IPS DF 6.9 (cell line): ENCODE measurements around the gene TDRD3.

Source experiments
- DNase-seq: peaks from one replicate; pipeline ENCODE4 v3.0.0-alpha.2; 2013; ENCODE audit warnings: low read depth, low spot score
- H3K27ac ChIP-seq: one replicate; pipeline ENCODE4 v1.5.1; 2013; ENCODE audit warnings: low read length, control low read depth
- H3K27me3 ChIP-seq: 2 replicates; pipeline ENCODE4 v1.6.1; 2013; ENCODE audit warnings: mild to moderate bottlenecking, low read length; ENCODE audit not compliant: control insufficient read depth, insufficient read depth
- H3K36me3 ChIP-seq: 2 replicates; pipeline ENCODE4 v1.6.1; 2013; ENCODE audit warnings: low read length; ENCODE audit not compliant: control insufficient read depth, insufficient read depth
- H3K4me1 ChIP-seq: 2 replicates; pipeline ENCODE4 v1.6.1; 2013; ENCODE audit warnings: low read length; ENCODE audit not compliant: control insufficient read depth, insufficient read depth
- H3K4me3 ChIP-seq: 2 replicates; pipeline ENCODE4 v1.5.1; 2013; ENCODE audit warnings: mild to moderate bottlenecking, low read length
- H3K9me3 ChIP-seq: 2 replicates; pipeline ENCODE4 v1.6.1; 2013; ENCODE audit warnings: low read length, inconsistent platforms; ENCODE audit not compliant: control insufficient read depth, insufficient read depth
- WGBS: extraction: QIAGEN DNeasy Blood & Tissue Kit; methylation state at CpG from one replicate; pipeline ENCODE4 v1.1.7; 2013; ENCODE audit warnings: mixed read lengths, missing lambda C conversion rate; ENCODE audit not compliant: insufficient read length, insufficient coverage; 5-methylcytosine and 5-hydroxymethylcytosine counted together

Gene TDRD3

GRCh38 chr13:60608954-60609353 is 211.9 kb downstream of the TDRD3 start:
- no CpG with 5 or more reads among the region's 4 CpGs for WGBS
- no peak for DNase-seq
- no peak overlapping the region for H3K4me3 ChIP-seq
- no peaks in the 10 kb centered on the region for H3K27me3 ChIP-seq
- H3K27ac ChIP-seq: no peak overlapping the region
- H3K9me3 ChIP-seq: no peaks in the 10 kb centered on the region
- H3K36me3 ChIP-seq: no peaks in the 10 kb centered on the region
- H3K4me1 ChIP-seq: no peaks in the 10 kb centered on the region

DNA sequence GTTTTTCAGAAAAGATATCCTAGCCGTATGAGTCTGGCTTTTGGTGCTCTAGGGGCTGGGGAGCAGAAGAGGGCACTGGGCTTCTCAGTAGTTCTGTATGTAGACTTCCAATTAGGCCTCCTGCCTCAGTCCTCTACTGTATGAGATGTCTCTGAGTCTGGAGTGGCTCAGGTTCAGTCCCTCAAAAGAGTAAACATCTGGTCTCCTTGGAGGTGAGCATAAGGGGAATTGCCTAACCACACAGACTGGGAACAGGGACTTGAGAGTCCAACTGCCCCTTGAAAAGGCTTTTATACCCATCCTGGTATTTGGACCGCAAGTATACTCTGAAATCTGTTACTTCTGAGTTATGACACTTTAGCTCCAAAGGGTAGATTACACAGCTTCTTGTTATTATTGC is 214.5 kb downstream of the TDRD3 start:
- Histone ChIP-seq H3K36me3 (no peaks in the 10 kb centered on the region), H3K4me1 (no peaks in the 10 kb centered on the region), H3K9me3 (no peaks in the 10 kb centered on the region), H3K27ac (no peak overlapping the region), H3K4me3 (no peak overlapping the region), H3K27me3 (no peaks in the 10 kb centered on the region)
- WGBS: no CpG with 5 or more reads among the region's 2 CpGs
- no peak for DNase-seq

DNA sequence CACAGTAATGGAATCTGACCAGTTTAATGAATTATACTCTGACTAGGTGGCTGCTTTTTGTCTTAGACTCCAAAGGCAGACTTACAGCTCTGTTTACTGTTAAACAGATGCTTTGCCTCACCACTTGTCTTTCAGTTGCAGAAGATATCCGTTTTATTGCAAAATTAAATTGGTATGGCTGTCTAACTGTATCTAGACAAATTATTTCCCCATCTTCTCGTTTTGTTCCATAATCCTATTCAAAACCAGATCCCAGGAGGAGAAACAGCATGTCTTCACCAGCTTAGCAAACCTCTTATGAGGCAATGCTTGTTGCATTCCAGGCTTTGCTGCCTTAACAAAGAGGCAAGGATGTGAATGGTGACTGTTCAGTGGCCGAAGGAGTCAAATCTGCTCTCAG is 215.6 kb downstream of the TDRD3 start:
- H3K4me3 ChIP-seq: no peak overlapping the region
- no peaks in the 10 kb centered on the region for H3K36me3 ChIP-seq
- H3K27ac ChIP-seq: no peak overlapping the region
- no peaks in the 10 kb centered on the region for H3K4me1 ChIP-seq
- no peak for DNase-seq
- WGBS: no CpG with 5 or more reads among the region's 3 CpGs
- no peaks in the 10 kb centered on the region for H3K27me3 ChIP-seq
- H3K9me3 ChIP-seq: no peaks in the 10 kb centered on the region

GRCh38 chr13:60613080-60613479 is 216.1 kb downstream of the TDRD3 start:
- Histone ChIP-seq H3K27me3 (no peaks in the 10 kb centered on the region), H3K4me3 (no peak overlapping the region), H3K27ac (no peak overlapping the region), H3K9me3 (no peaks in the 10 kb centered on the region), H3K4me1 (no peaks in the 10 kb centered on the region), H3K36me3 (no peaks in the 10 kb centered on the region)
- no CpG with 5 or more reads among the region's 1 CpG for WGBS
- no peak for DNase-seq

DNA sequence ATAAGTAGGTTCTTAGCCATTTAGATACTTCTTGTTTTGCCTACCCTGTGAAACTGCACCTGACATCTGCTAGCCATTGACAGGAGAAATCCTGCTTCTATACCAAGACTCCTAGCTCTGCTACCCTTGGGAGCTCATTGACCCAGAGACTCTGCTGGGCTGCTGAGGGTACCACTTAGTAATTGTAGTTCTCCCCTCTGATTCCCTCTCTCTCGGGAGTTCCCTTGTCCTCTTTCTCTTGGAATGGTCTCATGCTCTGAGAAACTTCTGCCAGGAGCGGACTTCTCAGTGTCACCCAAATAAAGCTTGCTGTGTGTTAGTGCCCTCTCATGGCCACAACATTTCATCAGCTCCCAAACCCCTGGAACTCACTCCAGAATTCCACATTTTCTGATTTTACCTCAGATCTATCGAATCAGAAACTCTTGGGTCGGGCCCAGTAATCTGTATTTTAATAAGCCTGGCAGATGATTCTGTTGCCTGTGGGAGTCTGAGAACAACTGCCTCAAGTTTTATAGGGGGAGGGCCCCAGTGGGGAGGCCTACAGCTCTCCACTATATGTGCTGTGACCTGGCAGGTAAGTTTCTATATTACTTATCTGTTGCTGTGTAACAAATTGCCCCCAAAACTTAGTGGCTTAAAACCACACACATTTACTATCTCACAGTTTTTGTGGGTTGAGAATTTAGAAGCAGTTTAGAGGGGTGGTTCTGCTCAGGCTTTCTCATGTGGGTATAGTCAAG is 221.1 kb downstream of the TDRD3 start:
- H3K27ac ChIP-seq: no peak overlapping the region
- no peak overlapping the region for H3K4me3 ChIP-seq
- WGBS: no CpG with 5 or more reads among the region's 4 CpGs
- DNase-seq: peak; percentile 52
- no peaks in the 10 kb centered on the region for H3K4me1 ChIP-seq
- H3K36me3 ChIP-seq: no peaks in the 10 kb centered on the region
- H3K9me3 ChIP-seq: no peaks in the 10 kb centered on the region
- H3K27me3 ChIP-seq: no peaks in the 10 kb centered on the region

- DNase-seq: no peak
- H3K27me3 ChIP-seq: no peaks in the 10 kb centered on the region
- no CpG with 5 or more reads among the region's 2 CpGs for WGBS
- H3K4me1 ChIP-seq: no peaks in the 10 kb centered on the region
- H3K4me3 ChIP-seq: no peak overlapping the region
- no peaks in the 10 kb centered on the region for H3K9me3 ChIP-seq
- H3K27ac ChIP-seq: no peak overlapping the region
- H3K36me3 ChIP-seq: no peaks in the 10 kb centered on the region
Observed at GRCh38 chr13:60619461-60619860, 222.4 kb downstream of the TDRD3 start.

DNA sequence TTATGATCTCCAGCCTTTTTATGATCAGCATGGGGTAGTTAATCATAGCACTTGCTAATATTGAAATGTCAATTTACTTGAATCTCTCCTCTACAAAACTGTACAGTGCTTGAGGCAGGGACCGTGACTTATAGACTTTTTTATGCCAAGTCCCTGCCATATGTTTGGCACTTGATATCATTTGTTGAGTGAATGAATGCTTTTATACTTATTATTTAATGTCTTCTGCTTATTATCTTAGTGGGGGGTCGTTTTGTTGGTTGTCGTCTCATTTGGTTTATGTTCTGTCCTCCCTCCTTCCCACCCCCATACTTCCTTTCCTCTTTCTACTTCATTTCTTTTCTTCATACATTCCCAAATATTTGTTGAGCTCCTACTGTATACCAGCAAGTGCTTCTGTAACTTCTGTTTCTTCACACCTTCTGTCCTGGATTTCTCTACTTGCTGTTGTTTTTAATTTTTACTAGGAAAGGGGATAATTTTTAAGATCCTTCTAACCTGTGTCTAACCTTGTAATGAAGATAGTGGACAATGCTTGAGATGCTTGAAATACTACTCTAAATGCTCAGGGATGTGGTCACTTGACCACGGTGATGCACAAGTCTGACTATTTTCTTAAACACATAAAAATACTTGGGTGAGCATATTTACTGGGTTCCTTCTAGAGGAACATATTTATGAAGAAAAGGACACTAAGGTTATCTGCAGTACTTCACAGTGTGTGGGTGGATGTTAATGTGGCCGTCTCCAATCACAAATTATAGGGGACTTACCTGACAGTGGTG is 223.8 kb downstream of the TDRD3 start:
- H3K4me3 ChIP-seq: no peak overlapping the region
- WGBS: no CpG with 5 or more reads among the region's 5 CpGs
- H3K27me3 ChIP-seq: no peaks in the 10 kb centered on the region
- no peaks in the 10 kb centered on the region for H3K9me3 ChIP-seq
- no peaks in the 10 kb centered on the region for H3K36me3 ChIP-seq
- no peaks in the 10 kb centered on the region for H3K4me1 ChIP-seq
- DNase-seq: no peak
- no peak overlapping the region for H3K27ac ChIP-seq

DNA sequence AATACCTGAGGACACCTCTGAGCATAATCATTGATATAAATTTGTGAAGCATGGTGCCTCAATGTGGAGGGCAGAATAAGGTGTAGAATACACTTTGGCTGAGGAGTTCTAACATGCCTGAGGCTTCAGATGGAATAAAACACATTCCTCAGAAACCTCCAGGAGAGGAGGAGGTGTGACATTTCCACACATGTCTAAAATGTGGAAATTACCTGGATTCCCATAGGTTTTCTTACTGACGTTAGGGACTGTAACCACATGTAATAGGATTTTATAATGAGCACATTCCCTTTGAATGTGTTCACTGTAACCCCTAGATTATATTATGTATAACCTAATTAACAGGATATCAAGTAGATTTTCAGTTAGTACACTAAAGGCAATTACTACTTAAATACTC is 226.1 kb downstream of the TDRD3 start:
- H3K27ac ChIP-seq: no peak overlapping the region
- WGBS: no CpG with 5 or more reads among the region's 1 CpG
- DNase-seq: no peak
- H3K4me3 ChIP-seq: no peak overlapping the region
- H3K36me3 ChIP-seq: no peaks in the 10 kb centered on the region
- H3K27me3 ChIP-seq: no peaks in the 10 kb centered on the region
- no peaks in the 10 kb centered on the region for H3K9me3 ChIP-seq
- no peaks in the 10 kb centered on the region for H3K4me1 ChIP-seq
